ENCODE measurements around the gene LITAF. TPM values are rescaled to one million over a fixed set of nuclear protein-coding genes. Genes with fewer than 3 reads are reported as not detected.
A peak's percentile ranks its signal among the peaks of the same experiment; 100 is the strongest.

LITAF gene
- total RNA-seq, 6 donors from 2014 or later = 65.8 to 281 (median 113) TPM

GRCh38 chr16:11575223-11575589, 11.5 kb downstream of the LITAF start:
- DNase-seq = no peak
- H3K27ac ChIP-seq = peak overlapping the region in 1 of 4 donors; percentile 35
- no peak overlapping the region for H3K4me3 ChIP-seq
- no peaks in the 10 kb centered on the region for H3K27me3 ChIP-seq
- no peak for TF ChIP-seq POLR2A (IDR thresholded peaks at IDR 0.05)
- ATAC-seq (ENCODE audit: low FRiP score in 2 of 2) = no peak
- peaks cover 34 to 45% (median 42%) of the 10 kb centered on the region in 4 donors for H3K4me1 ChIP-seq
- H3K9me3 ChIP-seq = no peaks in the 10 kb centered on the region
- WGBS, 2 donors = 88 to 93% methylated on average over 7 of the region's 7 CpGs
- peaks cover 0 to 5% (median 0%) of the 10 kb centered on the region in 4 donors for H3K36me3 ChIP-seq

GRCh38 chr16:11572301-11572995, 14.3 kb downstream of the LITAF start:
- H3K4me1 ChIP-seq = peaks cover 34 to 42% (median 39%) of the 10 kb centered on the region in 4 donors
- no peaks in the 10 kb centered on the region for H3K9me3 ChIP-seq
- peak overlapping the region in 3 of 4 donors; percentile 11 to 69 (median 54) for H3K27ac ChIP-seq
- DNase-seq (peak in 1 of 2 donors; percentile 57), ATAC-seq (ENCODE audit: low FRiP score in 2 of 2) (no peak)
- no peaks in the 10 kb centered on the region for H3K27me3 ChIP-seq
- TF ChIP-seq CTCF (IDR thresholded peaks at IDR 0.05) (no peak), EP300 (IDR thresholded peaks at IDR 0.05) (no peak), POLR2AphosphoS5 (IDR thresholded peaks at IDR 0.05) (peak in 1 of 2 donors; percentile 30)
- no peak overlapping the region for H3K4me3 ChIP-seq
- WGBS, 2 donors = 64 to 65% methylated on average over 17 of the region's 17 CpGs
- peaks cover 0 to 14% (median 0%) of the 10 kb centered on the region in 4 donors for H3K36me3 ChIP-seq

DNA sequence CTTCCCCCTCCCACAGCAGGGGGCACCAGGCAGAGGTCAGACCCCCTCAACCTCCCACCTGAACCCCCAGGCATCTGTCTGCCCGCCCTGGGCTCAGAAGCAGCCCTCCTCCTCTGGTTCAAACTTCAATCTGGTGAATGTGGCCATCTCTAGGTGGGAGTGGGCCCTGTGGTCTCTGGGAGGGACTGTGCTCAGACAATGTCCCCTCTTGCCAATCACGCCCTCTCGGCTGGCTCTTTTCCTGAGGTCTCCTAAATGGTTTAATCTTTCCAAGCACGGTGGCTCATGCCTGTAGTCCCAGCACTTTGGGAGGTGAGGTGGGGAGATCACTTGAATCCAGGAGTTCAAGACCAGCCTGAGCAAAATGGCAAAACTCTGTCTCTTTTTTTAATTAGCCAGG, 15.2 kb downstream of the LITAF start:
- Histone ChIP-seq H3K4me3 (no peak overlapping the region), H3K4me1 (peaks cover 25 to 33% (median 30%) of the 10 kb centered on the region in 4 donors), H3K9me3 (no peaks in the 10 kb centered on the region), H3K27me3 (no peaks in the 10 kb centered on the region), H3K27ac (peak overlapping the region in 2 of 4 donors; percentile 28 to 54), H3K36me3 (peaks cover 0 to 11% (median 0%) of the 10 kb centered on the region in 4 donors)
- 82 to 89% methylated on average over 4 of the region's 4 CpGs for WGBS, 2 donors
- no peak for TF ChIP-seq CTCF (IDR thresholded peaks at IDR 0.05)
- no peak for TF ChIP-seq POLR2AphosphoS5 (IDR thresholded peaks at IDR 0.05)
- no peak for TF ChIP-seq POLR2A (IDR thresholded peaks at IDR 0.05)
- no peak for TF ChIP-seq EP300 (IDR thresholded peaks at IDR 0.05)
- ATAC-seq (ENCODE audit: low FRiP score in 2 of 2) = no peak
- no peak for DNase-seq

- Histone ChIP-seq H3K36me3 (peaks cover 0 to 13% (median 0%) of the 10 kb centered on the region in 4 donors), H3K27ac (peak overlapping the region in 2 of 4 donors; percentile 28 to 54), H3K4me3 (no peak overlapping the region), H3K9me3 (no peaks in the 10 kb centered on the region), H3K4me1 (peaks cover 18 to 31% (median 25%) of the 10 kb centered on the region in 4 donors), H3K27me3 (no peaks in the 10 kb centered on the region)
- DNase-seq = no peak
- 85 to 91% methylated on average over 5 of the region's 5 CpGs for WGBS, 2 donors
- TF ChIP-seq POLR2AphosphoS5 (IDR thresholded peaks at IDR 0.05) (no peak), POLR2A (IDR thresholded peaks at IDR 0.05) (no peak), CTCF (IDR thresholded peaks at IDR 0.05) (no peak), EP300 (IDR thresholded peaks at IDR 0.05) (no peak)
- ATAC-seq (ENCODE audit: low FRiP score in 2 of 2) = no peak
These were observed 15.9 kb downstream of the LITAF start for GRCh38 chr16:11570806-11571205.

- ATAC-seq (ENCODE audit: low FRiP score in 2 of 2) (no peak), DNase-seq (no peak)
- Histone ChIP-seq H3K9me3 (no peaks in the 10 kb centered on the region), H3K27me3 (no peaks in the 10 kb centered on the region), H3K4me1 (peaks cover 17 to 29% (median 23%) of the 10 kb centered on the region in 4 donors), H3K4me3 (no peak overlapping the region), H3K27ac (no peak overlapping the region), H3K36me3 (peaks cover 0 to 13% (median 0%) of the 10 kb centered on the region in 4 donors)
- 92 to 94% methylated on average over 6 of the region's 6 CpGs for WGBS, 2 donors
- TF ChIP-seq EP300 (IDR thresholded peaks at IDR 0.05) (no peak), POLR2A (IDR thresholded peaks at IDR 0.05) (no peak), CTCF (IDR thresholded peaks at IDR 0.05) (no peak), POLR2AphosphoS5 (IDR thresholded peaks at IDR 0.05) (no peak)
These were observed 16.5 kb downstream of the LITAF start for GRCh38 chr16:11570258-11570657.
